Stimulated activated CD8-positive, alpha-beta memory T cell treated with anti-CD3 and anti-CD28 coated beads, Interleukin-7, amount 100 ng/mL, for 4 hours (primary cell): Measurements from ENCODE around the gene FRMPD3.

Experiments
- DNase-seq, 2 donors: peaks; one replicate each; pipeline ENCODE4 v3.0.0-alpha.2; 2020; ENCODE audit warnings: low read depth in 2 of 2

The FRMPD3 gene

GRCh38 chrX:107480272-107480671 is 30.8 kb downstream of the FRMPD3 start:
- no peak for DNase-seq

DNA sequence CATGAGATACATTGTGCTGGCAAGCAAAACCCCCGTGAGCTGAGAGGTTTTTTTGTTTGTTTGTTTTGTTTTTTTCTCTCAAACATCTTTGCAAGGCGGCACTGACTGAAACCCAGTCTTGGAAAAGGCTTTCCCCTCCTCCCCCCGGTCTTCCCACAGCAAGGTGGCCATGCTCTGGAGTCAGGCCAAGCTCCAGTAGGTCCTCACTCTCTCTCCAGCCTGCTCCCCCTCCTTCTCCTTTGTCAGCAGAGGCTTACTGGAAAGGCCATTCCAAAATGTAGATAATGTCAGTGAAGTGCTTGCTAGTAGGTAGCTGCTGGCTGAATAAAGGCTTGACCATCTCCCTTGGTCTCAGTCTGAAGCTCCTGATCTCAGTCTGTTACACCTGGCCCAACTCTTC is 32.6 kb downstream of the FRMPD3 start:
- DNase-seq = no peak

DNA sequence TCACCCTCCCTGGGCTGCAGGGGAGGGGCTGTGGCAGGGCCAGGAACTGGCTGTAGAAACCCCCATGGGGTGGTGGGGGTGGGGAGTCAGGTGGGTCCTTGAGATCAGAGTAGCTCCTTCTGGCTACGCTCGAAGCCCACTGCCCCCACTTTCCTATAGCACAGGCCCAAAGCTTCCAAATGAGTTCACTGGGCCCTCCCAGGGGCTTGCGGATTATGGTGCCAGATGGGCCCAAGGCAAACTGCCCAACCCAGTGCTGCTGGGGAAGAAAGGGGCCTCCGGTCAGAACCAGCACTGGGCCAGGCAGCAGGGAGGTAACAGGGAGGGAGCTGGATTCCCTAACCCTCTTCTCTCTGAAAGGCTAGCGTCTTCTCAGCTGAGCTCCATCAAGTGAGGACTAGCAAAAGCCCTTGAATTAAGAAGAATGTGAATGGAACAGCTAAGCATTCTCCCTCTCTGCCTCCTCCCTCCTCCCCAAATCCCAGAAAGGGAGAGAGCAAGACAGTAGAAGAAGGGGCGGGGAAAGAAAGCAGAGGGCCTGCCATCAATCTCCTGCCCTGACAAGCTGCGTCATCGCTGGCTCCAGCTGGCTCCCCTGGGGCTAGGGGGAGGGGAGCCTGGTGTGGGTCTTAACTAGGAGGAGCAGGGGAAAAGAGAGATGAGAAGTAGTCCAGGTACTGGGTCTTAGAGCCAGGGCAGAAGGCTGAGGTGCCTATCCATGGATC is 34.7 kb downstream of the FRMPD3 start:
- no peak for DNase-seq

- no peak for DNase-seq
Measured at GRCh38 chrX:107485013-107485412, 35.6 kb downstream of the FRMPD3 start.

DNA sequence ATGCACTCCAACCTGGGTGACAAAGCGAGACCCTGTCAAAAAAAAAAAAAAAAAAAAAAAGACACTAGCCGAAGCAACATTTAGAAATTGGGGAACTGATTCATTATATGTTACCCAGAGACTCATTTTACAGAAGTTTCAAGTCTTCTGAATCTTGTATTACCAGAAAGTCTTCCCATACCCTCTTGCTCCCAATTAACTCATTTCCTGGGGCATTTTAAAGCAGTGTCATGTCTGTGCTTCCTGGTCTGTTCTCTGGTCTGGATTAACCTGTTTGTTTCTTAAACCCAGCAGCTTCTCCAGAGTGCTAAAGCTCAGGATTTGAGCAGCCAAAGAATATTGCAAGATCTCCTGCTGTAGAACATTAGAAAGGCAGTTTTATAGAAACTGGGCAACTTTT is 43.7 kb downstream of the FRMPD3 start:
- no peak for DNase-seq

- DNase-seq = no peak
Measured at GRCh38 chrX:107496786-107497185, 47.3 kb downstream of the FRMPD3 start.
